A549 (cell line): ENCODE data around the gene ZNF407. TPM values are rescaled to one million over a fixed set of nuclear protein-coding genes. Genes with fewer than 3 reads are reported as not detected.

Experiments
- ATAC-seq, 2 experiments: fragments of 200-7000 bp in 1 of 2; fragments of >200 bp in 1 of 2; cut with Nextera tagmentation in 1 of 2; cut with Tn5 transposase in 1 of 2; 3 replicates each; pipeline versions ENCODE4 v1.8.0 to v1.9.1; 2018 to 2020; ENCODE audit warnings: mild to moderate bottlenecking in 1 of 2, moderate library complexity in 1 of 2
- CTCF ChIA-PET: fragments of 300-600 bp; sonication (Branson Sonifier 250); formaldehyde crosslinking; extraction: SDS; loops from one replicate; lab custom pipeline; 2021; ENCODE audit warnings: antibody characterized with exemption, inconsistent platforms; lab: Yijun Ruan, JAX
- POLR2A ChIA-PET: fragments of 350-600 bp; formaldehyde crosslinking; extraction: SDS; loops from one replicate; lab custom pipeline; 2021; ENCODE audit warnings: antibody characterized with exemption, inconsistent platforms; lab: Yijun Ruan, JAX
- DNase-seq, 2 experiments: peaks; one replicate each; pipeline versions ENCODE4 v3.0.0 to v3.0.0-alpha.2; 2011 to 2016; ENCODE audit warnings: low read depth in 1 of 2, low spot score in 1 of 2
- FAIRE-seq: peaks from 2 replicates; lab custom pipeline; 2011; peaks lifted over from hg19 to GRCh38; lab: Jason Lieb, UNC
- H3K27ac ChIP-seq, 2 experiments: fragments of >200 bp; sonication (Bioruptor Twin); formaldehyde crosslinking; 3 replicates each; pipeline ENCODE4 v1.5.1; 2016 to 2017
- H3K4me1 ChIP-seq: fragments of >200 bp; sonication (Bioruptor Twin); formaldehyde crosslinking; 3 replicates; pipeline ENCODE4 v1.6.1; 2016
- H3K4me2 ChIP-seq: fragments of >200 bp; sonication (Bioruptor Twin); formaldehyde crosslinking; 3 replicates; pipeline ENCODE4 v1.6.1; 2016
- H3K4me3 ChIP-seq: fragments of >200 bp; sonication (Bioruptor Twin); formaldehyde crosslinking; 3 replicates; pipeline ENCODE4 v1.5.1; 2016
- H3K9me3 ChIP-seq: fragments of >200 bp; sonication (Bioruptor Twin); formaldehyde crosslinking; 3 replicates; pipeline ENCODE4 v1.6.1; 2016
- ATOH8 ChIP-seq: fragments of 250-450 bp; sonication (Bioruptor Pico); IDR thresholded peaks from 2 replicates; pipeline ENCODE4 v1.5.0; 2020; ENCODE audit warnings: low read depth, mild to moderate bottlenecking, moderate library complexity
- BCL3 ChIP-seq: fragments of >200 bp; sonication (Bioruptor Twin); formaldehyde crosslinking; IDR thresholded peaks from 3 replicates; pipeline ENCODE4 v1.6.1; 2016
- BHLHE40 ChIP-seq: IDR thresholded peaks from 2 replicates; pipeline ENCODE4 v1.6.1; 2012; ENCODE audit warnings: low read depth, low read length, inconsistent platforms
- CBX2 ChIP-seq: fragments of 200-600 bp; sonication (generic); IDR thresholded peaks from 2 replicates; pipeline ENCODE4 v1.6.1; 2016; ENCODE audit warnings: low read depth, mild to moderate bottlenecking, borderline replicate concordance
- CBX8 ChIP-seq: fragments of 200-600 bp; sonication (generic); IDR thresholded peaks from 2 replicates; pipeline ENCODE4 v1.6.1; 2016
- ESRRA ChIP-seq: fragments of 150-350 bp; IDR thresholded peaks from 2 replicates; pipeline ENCODE4 v1.6.1; 2014; ENCODE audit warnings: mild to moderate bottlenecking, low read length, borderline replicate concordance
- FOSB ChIP-seq: fragments of 250-450 bp; sonication (Bioruptor Pico); IDR thresholded peaks from 2 replicates; pipeline ENCODE4 v1.5.0; 2020; ENCODE audit warnings: mild to moderate bottlenecking, moderate library complexity
- FOSL2 ChIP-seq, 2 experiments: fragments of 450-650 bp in 1 of 2; fragments of >200 bp in 1 of 2; sonication (Bioruptor Twin) in 1 of 2; formaldehyde crosslinking; IDR thresholded peaks; 2 replicates each; pipeline versions ENCODE4 v1.5.0 to v1.6.1; 2016 to 2020; ENCODE audit warnings: mild to moderate bottlenecking in 1 of 2, moderate library complexity in 1 of 2
- FOXS1 ChIP-seq: fragments of 250-450 bp; sonication (Bioruptor Pico); IDR thresholded peaks from 2 replicates; pipeline ENCODE4 v1.5.0; 2020; ENCODE audit warnings: mild to moderate bottlenecking, moderate library complexity
- HDAC2 ChIP-seq: fragments of 200-600 bp; sonication (generic); IDR thresholded peaks from 2 replicates; pipeline ENCODE4 v1.6.1; 2016
- HOXA7 ChIP-seq: fragments of 250-450 bp; sonication (Bioruptor Pico); IDR thresholded peaks from 2 replicates; pipeline ENCODE4 v1.5.0; 2020; ENCODE audit warnings: mild to moderate bottlenecking, moderate library complexity
- HOXB5 ChIP-seq: fragments of 250-450 bp; sonication (Bioruptor Pico); IDR thresholded peaks from 2 replicates; pipeline ENCODE4 v1.5.0; 2020; ENCODE audit warnings: mild to moderate bottlenecking, moderate library complexity
- JUNB ChIP-seq: fragments of >200 bp; sonication (Bioruptor Twin); formaldehyde crosslinking; IDR thresholded peaks from 2 replicates; pipeline ENCODE4 v1.6.1; 2016
- KDM1A ChIP-seq: fragments of 200-600 bp; sonication (generic); IDR thresholded peaks from 2 replicates; pipeline ENCODE4 v1.6.1; 2016; ENCODE audit warnings: low read depth, mild to moderate bottlenecking
- MYC ChIP-seq: IDR thresholded peaks from 2 replicates; pipeline ENCODE4 v1.6.1; 2012; ENCODE audit warnings: mild to moderate bottlenecking, inconsistent platforms, low read length, improper control_type of control experiment, borderline replicate concordance
- NFE2L2 ChIP-seq: fragments of 150-350 bp; conservative IDR thresholded peaks from 2 replicates; pipeline ENCODE4 v1.6.1; 2014; ENCODE audit warnings: low read length
- NR3C1 ChIP-seq: fragments of >200 bp; sonication (Bioruptor Twin); formaldehyde crosslinking; IDR thresholded peaks from 3 replicates; pipeline ENCODE4 v1.6.1; 2017
- PBX3 ChIP-seq: IDR thresholded peaks from 2 replicates; pipeline ENCODE4 v1.6.1; 2012
- RAD21 ChIP-seq, 2 experiments: fragments of >200 bp in 1 of 2; sonication (Bioruptor Twin) in 1 of 2; formaldehyde crosslinking in 1 of 2; IDR thresholded peaks in 1 of 2; conservative IDR thresholded peaks in 1 of 2; 2 replicates in 1 of 2; 3 replicates in 1 of 2; pipeline ENCODE4 v1.6.1; 2012 to 2018; ENCODE audit warnings: inconsistent platforms in 1 of 2
- RCOR1 ChIP-seq: fragments of 150-350 bp; IDR thresholded peaks from 2 replicates; pipeline ENCODE4 v1.6.1; 2014; ENCODE audit warnings: antibody characterized with exemption, low read length, low read depth
- RFX5 ChIP-seq: fragments of 450-650 bp; IDR thresholded peaks from 2 replicates; pipeline ENCODE4 v1.7.1; 2014; ENCODE audit warnings: antibody characterized with exemption, mild to moderate bottlenecking, moderate library complexity
- RNF2 ChIP-seq: fragments of 200-600 bp; sonication (generic); IDR thresholded peaks from 2 replicates; pipeline ENCODE4 v1.6.1; 2016; ENCODE audit warnings: low read depth, mild to moderate bottlenecking, antibody characterized with exemption, moderate library complexity, borderline replicate concordance
- SREBF2 ChIP-seq: fragments of 450-650 bp; IDR thresholded peaks from 2 replicates; pipeline ENCODE4 v1.6.1; 2014; ENCODE audit warnings: mild to moderate bottlenecking, moderate library complexity
- TFCP2L1 ChIP-seq: fragments of 250-450 bp; sonication (Bioruptor Pico); IDR thresholded peaks from 2 replicates; pipeline ENCODE4 v1.5.0; 2021; ENCODE audit warnings: mild to moderate bottlenecking
- USF2 ChIP-seq: fragments of 450-650 bp; IDR thresholded peaks from 2 replicates; pipeline ENCODE4 v1.6.1; 2014; ENCODE audit warnings: antibody characterized with exemption
- ZC3H11A ChIP-seq: fragments of 450-650 bp; IDR thresholded peaks from 2 replicates; pipeline ENCODE4 v1.6.1; 2014; ENCODE audit warnings: antibody characterized with exemption, mild to moderate bottlenecking
- ZNF302 ChIP-seq: fragments of 250-450 bp; sonication (Bioruptor Pico); IDR thresholded peaks from 2 replicates; pipeline ENCODE4 v1.9.0; 2021; ENCODE audit warnings: inconsistent platforms, mild to moderate bottlenecking, moderate library complexity
- WGBS: methylation state at CpG from one replicate; pipeline ENCODE4 v1.1.6; 2017; ENCODE audit errors: missing lambda C conversion rate; 5-methylcytosine and 5-hydroxymethylcytosine counted together
- polyA plus RNA-seq, 4 experiments: library from polyadenylated mRNA; depleted of rRNA in 3 of 4; stranded (reverse); fragments of >200 nt; fragmentation: RNase III in 1 of 4; extraction: RNeasy Plus Mini Kit Qiagen cat#74134 plus additional on column Dnase treatment in 1 of 4; gene quantifications; 2 replicates in 3 of 4; 3 replicates in 1 of 4; pipeline ENCODE4 v1.2.3, GENCODE V29; 2011 to 2017

The ZNF407 gene
- polyA plus RNA-seq, 2 of the 4 experiments (the other 2 are of a cell fraction) = 2.5 to 3.0 TPM

- FAIRE-seq (no peak), DNase-seq (no peak), ATAC-seq (no peak)
- TF ChIP-seq ESRRA (no peak), RFX5 (no peak)
- no peaks in the 10 kb centered on the region for H3K9me3 ChIP-seq
- H3K4me3 ChIP-seq = no peak overlapping the region
- ChIA-PET CTCF (no interaction called here), POLR2A (no interaction called here)
- no peak overlapping the region for H3K4me2 ChIP-seq
- H3K4me1 ChIP-seq = no peaks in the 10 kb centered on the region
- no peak overlapping the region for H3K27ac ChIP-seq
- 95% methylated on average over 1 of the region's 1 CpG for WGBS
Observed at GRCh38 chr18:74930616-74931015, 332.9 kb downstream of the ZNF407 start.

GRCh38 chr18:74933930-74934329 is 336.3 kb downstream of the ZNF407 start:
- POLR2A ChIA-PET = no interaction called here
- no peak overlapping the region for H3K4me2 ChIP-seq
- no peak for FAIRE-seq
- no peak overlapping the region for H3K4me3 ChIP-seq
- TF ChIP-seq CBX8 (no peak), FOSB (CRISPR knock-in tag) (no peak), BHLHE40 (no peak), RCOR1 (no peak), RAD21 (conservative IDR thresholded peaks at IDR 0.05 in 1 of 2, IDR thresholded peaks at IDR 0.05 in 1 of 2) (no peak), HOXB5 (CRISPR knock-in tag) (no peak), JUNB (no peak), HOXA7 (CRISPR knock-in tag) (no peak), PBX3 (no peak)
- CTCF ChIA-PET = no interaction called here
- H3K4me1 ChIP-seq = no peaks in the 10 kb centered on the region
- no peak overlapping the region for H3K27ac ChIP-seq
- WGBS = 84% methylated on average over 4 of the region's 4 CpGs
- no peaks in the 10 kb centered on the region for H3K9me3 ChIP-seq
- DNase-seq = no peak
- no peak for ATAC-seq

GRCh38 chr18:74935434-74935833 is 337.8 kb downstream of the ZNF407 start:
- WGBS = 78% methylated on average over 7 of the region's 7 CpGs
- Histone ChIP-seq H3K4me1 (no peaks in the 10 kb centered on the region), H3K4me2 (no peak overlapping the region), H3K4me3 (no peak overlapping the region), H3K9me3 (no peaks in the 10 kb centered on the region), H3K27ac (no peak overlapping the region)
- TF ChIP-seq NR3C1 (no peak), MYC (no peak), USF2 (no peak), NFE2L2 (no peak), FOSL2 (IDR thresholded peaks at IDR 0.05) (no peak), FOSL2 (CRISPR knock-in tag; IDR thresholded peaks at IDR 0.05) (no peak), ZNF302 (no peak), FOSB (CRISPR knock-in tag) (no peak), KDM1A (no peak), BCL3 (no peak), CBX2 (no peak), RCOR1 (no peak), SREBF2 (no peak), RNF2 (no peak), HDAC2 (no peak), FOXS1 (CRISPR knock-in tag) (no peak), ATOH8 (CRISPR knock-in tag) (no peak), ZC3H11A (no peak), TFCP2L1 (CRISPR knock-in tag) (no peak)
- POLR2A ChIA-PET = no interaction called here
- no peak for DNase-seq
- FAIRE-seq = no peak
- no peak for ATAC-seq
- CTCF ChIA-PET = interaction anchor here (1.2 kb wide), 1 partner anchor 125 kb away, joined by 3 read pairs; no protein-coding TSS in a partner anchor
